Stimulated activated CD4-positive, alpha-beta T cell treated with anti-CD3 and anti-CD28 coated beads, Interleukin-1b, Interleukin-23, amount 100 ng/mL, for 24 hours (primary cell): ENCODE data around the gene NFATC1.
A peak's percentile ranks its signal among the peaks of the same experiment; 100 is the strongest.

ENCODE experiments used
- DNase-seq, 4 experiments: peaks; one replicate each; pipeline ENCODE4 v3.0.0-alpha.2; 2020; ENCODE audit warnings: low read depth in 4 of 4, low spot score in 1 of 4

NFATC1 gene

GRCh38 chr18:79516441-79516931 lies 120.8 kb downstream of the NFATC1 start:
- DNase-seq: no peak

GRCh38 chr18:79517341-79517740 lies 121.6 kb downstream of the NFATC1 start:
- no peak for DNase-seq

- no peak for DNase-seq
Observed at GRCh38 chr18:79518028-79518682, 122.4 kb downstream of the NFATC1 start.

- no peak for DNase-seq
Observed at GRCh38 chr18:79518683-79519128, 123.0 kb downstream of the NFATC1 start.

GRCh38 chr18:79519751-79520477 lies 124.2 kb downstream of the NFATC1 start:
- DNase-seq: no peak

- no peak for DNase-seq
Observed at GRCh38 chr18:79520478-79521390, 125.0 kb downstream of the NFATC1 start.

- no peak for DNase-seq
Observed at GRCh38 chr18:79521416-79522205, 125.9 kb downstream of the NFATC1 start.

GRCh38 chr18:79522451-79523205 lies 126.9 kb downstream of the NFATC1 start:
- DNase-seq: peak in 1 of 4 experiments; percentile 62

- DNase-seq: peak in 2 of 4 experiments; percentile 59
Observed at GRCh38 chr18:79523206-79523735, 127.5 kb downstream of the NFATC1 start.

GRCh38 chr18:79523736-79524180 lies 128.0 kb downstream of the NFATC1 start:
- DNase-seq: peak in 3 of 4 experiments; percentile 56 to 67 (median 64)

GRCh38 chr18:79524181-79525078 lies 128.7 kb downstream of the NFATC1 start:
- peak in 1 of 4 experiments; percentile 40 for DNase-seq

- DNase-seq: no peak
Observed at GRCh38 chr18:79525556-79526467, 130.1 kb downstream of the NFATC1 start.

- DNase-seq: no peak
Observed at GRCh38 chr18:79526468-79527460, 131.0 kb downstream of the NFATC1 start.

- DNase-seq: no peak
Observed at GRCh38 chr18:79527656-79528315, 132.1 kb downstream of the NFATC1 start.

- no peak for DNase-seq
Observed at GRCh38 chr18:79528316-79528695, 132.6 kb downstream of the NFATC1 start.

GRCh38 chr18:79528846-79529245 lies 133.1 kb downstream of the NFATC1 start:
- peak; percentile 61 to 71 (median 64) for DNase-seq
